Measurements from ENCODE around the gene AFF2.
A peak's percentile ranks its signal among the peaks of the same experiment; 100 is the strongest.

The AFF2 gene

DNA sequence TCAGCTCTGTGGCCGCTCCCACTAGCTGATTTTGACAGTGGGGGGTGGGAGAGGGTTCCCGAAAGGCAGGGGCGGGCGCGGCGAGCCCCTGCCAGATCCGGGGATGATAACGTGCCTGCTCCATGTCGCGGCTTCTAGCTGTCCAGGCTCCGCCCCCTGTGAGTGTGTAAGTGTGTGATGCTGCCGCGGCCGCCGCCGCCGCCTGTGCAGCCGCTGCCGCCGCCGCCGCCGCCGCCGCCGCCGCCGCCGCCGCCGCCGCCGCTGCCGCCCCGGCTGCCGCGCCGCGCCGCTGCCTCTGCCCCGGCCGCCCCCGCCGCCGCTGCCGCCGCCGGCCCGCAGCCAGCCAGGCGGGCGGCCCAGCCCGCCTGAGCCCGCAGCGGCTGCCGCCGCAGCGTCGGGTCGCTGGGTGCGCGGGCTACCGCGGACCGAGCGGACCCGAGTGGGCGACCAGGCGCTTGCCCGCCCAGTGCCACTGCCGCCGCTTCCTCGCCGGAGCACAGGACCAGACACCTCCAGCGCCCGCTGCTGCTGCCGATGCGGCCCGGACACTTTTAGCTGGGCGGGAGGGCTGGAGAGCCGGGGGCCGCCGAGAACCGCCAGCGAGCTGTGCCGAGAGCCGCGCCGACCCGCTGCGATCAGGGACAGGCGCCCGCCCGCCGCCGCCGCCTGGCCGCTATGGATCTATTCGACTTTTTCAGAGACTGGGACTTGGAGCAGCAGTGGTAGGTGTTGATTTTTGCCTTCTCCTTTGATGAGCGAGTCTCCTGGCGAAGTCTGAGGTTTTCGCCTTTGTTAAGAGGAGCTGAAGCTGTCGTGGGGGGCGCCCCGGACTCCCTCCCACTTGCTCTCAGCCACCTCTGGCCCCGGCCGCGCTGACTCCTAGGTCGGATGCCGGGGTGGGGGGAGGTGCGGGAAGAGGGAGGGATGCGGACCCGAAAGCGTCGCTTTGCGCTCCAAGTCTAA is at the start of gene AFF2:
Gene AFF2, plus strand, starts transcription at position 195 of the 963 bp plus-strand sequence. Its CDS starts 481 bp downstream, at position 676.
- peak; percentile 18 for DNase-seq

DNA sequence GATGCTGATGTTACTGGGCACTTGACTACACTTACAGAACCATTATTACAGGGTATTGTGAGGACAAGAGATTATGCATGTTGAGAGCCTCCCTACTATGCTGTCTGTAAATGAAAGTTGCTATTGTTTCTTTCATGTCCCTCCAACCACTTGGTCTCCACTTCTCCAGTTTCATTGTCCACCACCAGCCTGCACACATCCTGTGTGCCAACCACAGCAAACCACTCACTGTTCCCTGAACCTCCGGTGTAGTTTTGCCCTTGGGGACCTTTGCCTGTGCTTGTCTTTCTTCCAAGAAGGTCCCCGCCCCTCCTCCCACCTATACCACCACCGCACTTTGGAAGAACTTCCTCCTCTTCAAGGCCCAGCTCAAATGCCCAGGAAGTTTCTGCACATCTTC is 43.1 kb upstream of the AFF2 start:
- DNase-seq: no peak

DNA sequence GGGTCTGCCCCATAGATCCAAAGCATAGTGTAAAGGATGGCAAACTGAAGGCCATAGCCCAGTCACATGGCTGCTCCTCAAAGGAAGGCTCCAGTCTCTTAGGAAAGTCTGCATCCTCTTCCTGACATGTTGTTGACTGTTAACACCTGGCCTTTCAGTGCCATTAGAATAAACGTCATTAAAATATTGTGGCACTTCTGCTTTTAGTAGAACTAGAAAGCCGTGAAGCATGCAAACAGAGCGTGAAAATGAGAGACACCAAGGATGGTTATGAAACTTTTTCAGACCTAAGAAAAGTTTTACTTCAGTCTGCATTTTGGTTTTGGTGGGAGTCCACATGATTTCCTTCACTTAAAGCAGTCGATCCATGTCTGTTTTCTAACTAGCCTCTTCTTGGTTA is 41.1 kb upstream of the AFF2 start:
- no peak for DNase-seq

DNA sequence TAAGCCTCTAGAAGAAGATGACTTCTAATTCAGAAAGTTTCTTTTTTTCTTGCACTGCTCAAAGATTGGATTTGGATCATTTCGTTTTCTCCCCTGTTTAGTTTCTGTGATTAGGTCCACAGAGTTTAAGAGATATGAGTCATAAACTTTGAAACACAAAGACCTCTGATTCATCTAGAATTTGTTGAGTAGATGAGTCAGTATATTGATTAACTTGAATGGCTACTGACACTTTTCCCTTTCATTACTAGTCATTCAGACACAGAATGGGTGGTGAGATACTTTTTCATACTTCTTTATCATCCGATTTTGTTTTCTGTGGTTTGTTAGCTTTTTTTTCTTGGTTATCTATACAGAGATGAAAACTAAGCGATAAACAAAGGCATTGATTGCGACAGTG is 34.1 kb upstream of the AFF2 start:
- DNase-seq: no peak

DNA sequence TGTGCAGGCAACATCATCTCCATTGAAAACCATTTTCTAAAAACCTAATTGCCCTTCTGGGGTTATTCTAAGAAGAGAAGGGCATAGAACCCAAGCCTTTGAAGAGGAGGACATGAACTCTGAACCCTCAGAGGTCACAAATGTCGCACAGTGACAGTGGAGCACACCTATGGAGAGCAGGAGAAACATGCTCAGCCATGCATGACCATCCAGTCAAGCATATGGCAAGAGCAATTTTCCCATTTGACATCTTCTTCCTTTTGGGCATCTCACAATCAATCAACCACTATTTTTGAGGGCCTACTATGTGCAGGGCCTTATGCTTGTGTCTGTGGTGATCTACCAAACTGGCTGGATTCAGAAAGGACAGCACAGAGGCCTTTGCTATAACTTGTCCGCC is 30.1 kb upstream of the AFF2 start:
- no peak for DNase-seq

DNA sequence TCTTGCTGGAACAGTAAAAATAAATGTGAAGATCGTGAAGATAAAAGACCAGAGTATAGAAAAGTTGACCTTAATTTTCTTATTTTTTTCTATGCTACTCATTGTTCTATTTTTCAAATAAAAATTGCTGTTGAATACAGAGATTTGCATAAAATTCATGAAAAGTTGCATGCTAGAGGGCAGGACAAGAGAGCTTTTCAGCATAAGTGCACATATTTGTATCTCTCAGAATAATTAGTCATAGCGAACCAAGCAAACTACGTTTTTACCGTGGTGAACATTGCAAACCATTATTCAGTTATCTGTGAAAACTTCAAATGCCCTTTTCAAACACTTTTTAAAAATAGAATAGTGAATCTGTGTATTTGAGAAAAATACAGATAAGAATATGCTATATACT is 26.4 kb upstream of the AFF2 start:
- no peak for DNase-seq

DNA sequence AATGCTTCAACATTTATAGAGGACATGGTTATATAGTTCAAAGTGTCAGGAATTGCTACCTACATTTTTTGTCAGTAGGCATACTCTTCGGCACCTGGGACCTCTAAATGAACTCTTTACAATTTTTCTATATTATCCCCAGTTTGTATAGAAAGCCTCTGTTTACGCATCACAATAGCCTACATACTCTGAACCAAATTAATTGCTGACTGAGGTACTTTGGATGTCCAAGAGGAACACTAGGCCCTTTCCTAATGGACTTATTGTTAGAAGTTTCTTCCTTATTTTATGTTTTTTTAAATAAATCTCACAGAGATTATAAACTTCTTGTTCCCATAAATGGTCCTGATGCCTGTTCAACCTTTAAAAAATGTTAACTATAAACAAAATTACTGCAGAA is 8.4 kb upstream of the AFF2 start:
- no peak for DNase-seq

DNA sequence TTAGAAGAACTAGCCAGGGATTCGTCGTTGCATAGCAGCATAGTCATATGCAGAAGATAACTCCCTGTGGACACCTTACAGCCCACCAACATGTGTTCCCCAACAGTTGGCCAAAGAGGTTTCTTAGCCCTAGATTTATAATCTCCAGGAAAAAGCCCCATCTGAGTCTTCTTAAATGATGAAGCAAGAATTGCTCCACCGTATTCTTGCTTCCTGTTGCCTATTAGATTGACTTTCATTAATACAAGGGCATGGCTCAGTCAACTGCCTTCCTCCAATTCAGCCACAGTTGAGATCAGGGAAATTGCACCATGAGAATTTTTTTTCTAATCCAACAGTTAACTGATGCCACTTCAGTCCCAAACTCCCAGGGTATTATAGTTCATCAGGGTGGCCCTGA is 5.2 kb upstream of the AFF2 start:
- DNase-seq: no peak

DNA sequence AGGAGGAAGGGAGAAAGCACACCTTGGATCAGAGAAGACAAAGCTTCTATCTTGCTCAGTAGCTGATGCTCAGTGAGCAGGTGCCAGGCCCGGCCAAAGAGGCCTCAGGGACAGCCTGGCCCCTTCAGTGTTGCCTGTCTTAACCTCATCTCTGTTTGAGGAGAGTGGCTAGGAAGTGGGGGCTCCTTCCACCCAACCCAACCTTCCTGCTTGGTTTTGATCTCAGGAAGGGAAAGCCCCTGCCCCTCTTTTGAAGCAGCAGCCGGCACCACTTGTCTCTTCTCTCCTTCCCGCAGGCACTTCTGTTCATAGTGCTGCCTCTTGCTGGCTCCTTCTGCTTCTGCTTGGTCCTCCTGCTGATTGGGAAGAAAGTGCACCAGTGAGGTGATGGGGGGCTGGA is 2.4 kb upstream of the AFF2 start:
- DNase-seq: no peak

DNA sequence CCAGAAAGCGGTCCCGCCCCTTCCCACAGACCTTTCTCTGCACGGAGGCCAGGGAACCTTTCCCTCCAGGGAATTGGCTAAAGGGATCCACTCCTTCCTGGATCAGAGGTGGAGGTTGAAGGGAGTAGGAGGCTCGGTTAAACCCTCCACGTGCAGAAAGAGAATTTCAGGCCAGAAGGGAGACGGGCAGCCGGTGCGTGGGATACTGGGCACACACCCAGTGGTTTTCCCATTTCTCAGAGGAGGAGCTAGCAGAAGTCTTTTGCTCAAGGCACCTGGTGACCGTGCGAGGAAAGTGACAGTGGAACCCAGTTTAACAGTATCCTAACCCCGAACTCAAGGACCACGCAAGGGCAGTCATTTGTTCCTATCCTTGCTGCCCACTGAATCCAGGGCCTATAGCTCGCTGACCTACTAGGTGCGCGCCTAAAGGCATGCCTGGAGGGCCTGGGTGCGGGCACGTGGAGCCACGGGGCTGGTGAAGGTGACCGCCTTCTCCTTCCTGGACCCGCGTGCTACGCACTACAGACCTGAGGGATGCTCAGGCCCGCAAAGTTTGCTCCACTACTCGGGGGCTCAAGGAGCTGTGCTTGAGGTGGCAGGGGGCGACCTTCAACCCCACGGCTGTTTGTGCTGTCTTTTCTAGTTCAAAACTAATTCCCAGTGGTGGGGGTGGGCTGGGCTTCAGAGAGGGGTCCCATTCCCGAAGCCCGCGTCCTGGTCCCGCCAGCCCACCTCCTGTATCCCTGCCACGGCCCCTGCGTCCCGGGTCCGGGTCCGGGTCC is 587 bp upstream of the AFF2 start:
- DNase-seq: no peak

DNA sequence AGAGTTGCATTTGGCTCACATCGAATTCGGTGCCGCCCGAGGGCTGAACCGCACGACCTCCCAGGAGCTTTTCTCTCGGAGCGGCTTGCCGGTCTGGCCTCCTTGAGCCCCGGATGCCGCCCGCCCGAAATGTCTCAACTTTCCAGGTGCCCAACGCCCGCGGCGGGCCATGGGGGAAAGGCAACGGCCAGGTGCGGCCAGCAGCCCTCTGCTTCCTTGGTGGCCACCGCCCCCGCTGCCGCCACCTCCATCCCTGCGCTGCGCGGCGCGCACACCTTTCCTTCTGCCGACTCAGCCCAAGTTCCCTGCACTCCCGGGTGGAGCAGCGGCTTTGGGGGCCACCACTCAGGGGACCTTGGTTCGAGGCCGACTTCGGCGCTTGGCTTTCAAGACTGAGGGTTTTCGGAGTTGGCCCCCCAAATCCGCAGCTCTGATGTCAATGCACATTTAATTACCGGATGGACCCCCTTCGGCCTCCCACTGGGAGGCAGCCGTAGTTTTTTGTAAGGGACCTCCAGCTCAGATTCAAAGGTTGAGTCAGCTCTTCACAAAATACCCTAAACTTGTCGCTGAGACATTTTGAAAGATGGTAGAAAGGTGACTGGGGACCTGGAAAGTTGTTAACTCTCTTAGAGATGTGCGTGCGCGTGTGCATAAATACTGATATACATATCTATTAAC is 1.1 kb downstream of the AFF2 start:
- DNase-seq: peak; percentile 0

DNA sequence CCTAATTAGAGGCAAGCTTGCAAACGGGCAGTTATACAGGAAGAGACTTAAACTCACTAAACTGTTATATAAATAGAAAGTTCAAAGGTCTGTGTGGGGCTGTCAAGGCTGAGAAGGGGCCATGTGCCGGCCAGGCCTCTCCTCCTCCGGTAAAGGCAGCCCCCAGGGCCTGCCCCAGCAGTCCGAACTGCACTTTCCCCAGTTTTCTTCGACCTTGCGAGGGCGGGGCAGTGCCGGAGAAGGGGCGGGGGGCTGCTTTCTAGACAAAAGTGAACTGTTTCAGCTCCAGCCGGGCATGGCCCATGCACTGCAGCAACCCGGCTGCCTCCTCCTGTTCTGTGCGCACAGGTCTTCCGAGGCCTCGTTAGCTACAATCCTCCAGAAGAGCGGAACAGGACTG is 4.1 kb downstream of the AFF2 start:
- DNase-seq: no peak

DNA sequence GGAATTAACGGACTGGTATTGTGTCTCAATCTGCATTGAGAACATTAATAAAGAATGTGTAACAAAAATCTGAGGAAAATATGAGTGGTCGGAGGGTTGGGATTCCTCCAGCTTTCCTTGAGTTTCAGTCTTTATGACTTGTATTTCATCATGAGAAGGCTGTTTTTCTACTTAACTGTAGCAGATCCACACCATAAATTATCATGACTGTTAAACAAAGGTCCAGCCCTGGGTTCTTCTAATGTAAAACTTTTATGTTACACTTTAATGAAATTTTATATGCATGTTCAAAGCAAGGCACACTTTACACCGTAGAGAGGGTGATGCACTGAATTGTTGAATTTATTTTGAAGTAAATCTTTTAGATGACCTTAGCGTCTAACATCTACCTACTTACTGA is 7.0 kb downstream of the AFF2 start:
- DNase-seq: no peak

DNA sequence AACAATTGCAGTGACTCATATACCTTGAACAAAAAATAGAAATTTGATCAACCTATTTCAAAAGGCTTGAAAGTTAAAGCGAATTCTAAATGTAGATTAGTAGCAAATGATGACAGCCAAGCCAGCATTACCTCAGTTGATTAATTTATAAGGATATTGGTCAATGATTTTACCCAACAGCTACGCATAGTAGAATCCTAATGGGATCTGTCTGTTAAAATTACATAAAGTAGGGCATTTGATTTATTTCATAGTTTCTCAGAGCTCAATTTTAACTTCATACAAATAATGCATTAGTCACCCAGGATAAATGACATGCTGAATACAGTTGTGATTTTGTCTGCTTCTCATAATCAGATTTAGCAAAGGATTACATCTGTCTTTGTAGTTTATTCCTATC is 12.0 kb downstream of the AFF2 start:
- DNase-seq: no peak

DNA sequence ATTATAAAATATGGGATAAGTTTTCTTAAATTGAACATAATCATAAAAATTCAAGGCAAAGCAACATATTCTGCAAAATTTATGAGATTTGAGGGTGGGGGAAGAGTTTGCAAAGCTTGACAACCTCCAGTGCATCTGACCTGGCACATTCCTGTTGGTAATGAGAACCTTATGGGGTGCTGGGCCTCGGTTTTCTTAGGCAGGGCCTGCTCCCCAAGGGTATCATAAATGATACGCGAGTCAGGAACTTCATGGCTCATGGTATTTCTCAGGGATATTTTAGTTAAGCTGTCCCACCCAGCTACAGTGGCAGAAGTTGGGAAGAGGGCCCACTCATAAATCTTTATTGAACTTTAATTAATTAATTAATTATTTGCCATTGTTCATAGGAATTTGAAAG is 13.2 kb downstream of the AFF2 start:
- no peak for DNase-seq

DNA sequence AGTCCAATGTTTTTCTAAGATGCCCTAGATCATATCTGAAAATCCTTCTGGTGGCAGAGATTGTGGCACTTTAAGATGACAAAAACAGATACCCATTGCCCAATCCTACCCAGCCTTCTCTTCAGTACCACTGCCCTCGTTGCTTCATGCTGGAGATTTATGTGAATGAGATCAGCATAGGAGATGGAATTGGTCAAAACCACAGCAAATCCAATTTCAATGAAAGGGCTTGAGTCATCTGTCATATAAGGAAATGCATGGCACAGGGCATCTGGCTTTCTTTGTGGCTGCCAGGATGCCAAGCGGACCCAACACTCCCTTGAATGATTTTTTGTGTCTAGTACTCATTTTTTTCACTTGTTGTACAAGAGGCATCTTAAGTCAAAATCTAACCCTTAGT is 16.8 kb downstream of the AFF2 start:
- no peak for DNase-seq

DNA sequence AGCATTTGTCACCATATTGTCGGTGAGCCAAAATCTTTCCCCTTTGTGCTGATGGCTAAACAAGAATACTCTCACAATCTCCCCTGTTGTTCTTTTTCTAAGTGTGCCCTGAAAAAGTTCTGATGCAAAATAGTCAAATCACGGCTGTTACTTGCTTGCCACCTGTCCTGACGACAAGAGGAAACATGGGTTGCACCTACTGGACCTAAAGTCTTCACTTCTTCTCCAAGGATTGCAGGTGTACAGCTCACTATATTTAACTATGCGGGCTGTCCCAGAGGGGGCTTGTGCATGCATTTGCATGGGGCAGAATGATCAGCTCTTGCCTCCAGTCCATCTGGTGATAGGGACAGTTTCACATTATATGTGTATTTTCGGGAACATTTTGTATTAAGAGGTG is 21.6 kb downstream of the AFF2 start:
- no peak for DNase-seq

DNA sequence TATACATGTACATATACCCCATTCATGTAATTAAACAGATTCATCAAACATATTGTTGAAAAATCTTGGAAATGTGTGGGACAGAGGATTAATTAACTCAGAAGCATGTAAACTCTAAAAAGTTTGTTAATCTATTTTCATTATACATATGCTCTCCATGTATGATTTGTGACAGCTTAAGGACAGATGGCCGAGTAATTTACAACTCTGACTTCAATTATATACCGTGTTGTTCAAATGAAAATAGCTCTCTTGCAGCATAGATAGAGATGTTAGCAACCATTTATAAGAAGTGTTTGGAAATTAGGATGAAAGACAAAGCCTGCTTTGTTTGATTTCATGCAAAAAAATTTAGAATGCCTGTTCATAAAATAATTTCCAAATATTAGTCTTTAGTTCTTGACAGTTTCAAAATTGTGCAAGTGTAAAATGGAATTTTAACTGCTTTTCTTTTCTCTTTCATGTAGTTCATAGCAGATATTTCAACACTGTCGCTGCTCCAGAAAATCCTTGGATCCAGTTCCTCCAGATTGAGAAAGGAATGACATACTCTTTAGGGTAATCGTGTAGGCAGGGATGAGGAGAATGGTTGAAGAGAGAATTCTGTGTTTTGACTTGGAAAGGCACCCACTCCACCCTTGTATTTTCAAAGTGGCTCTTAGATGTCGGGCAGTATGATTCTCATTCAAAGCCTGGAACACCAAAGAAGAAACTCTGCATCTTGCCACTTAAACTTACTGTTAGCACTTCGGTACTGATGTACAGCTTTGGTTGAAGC is 23.1 kb downstream of the AFF2 start:
- no peak for DNase-seq

DNA sequence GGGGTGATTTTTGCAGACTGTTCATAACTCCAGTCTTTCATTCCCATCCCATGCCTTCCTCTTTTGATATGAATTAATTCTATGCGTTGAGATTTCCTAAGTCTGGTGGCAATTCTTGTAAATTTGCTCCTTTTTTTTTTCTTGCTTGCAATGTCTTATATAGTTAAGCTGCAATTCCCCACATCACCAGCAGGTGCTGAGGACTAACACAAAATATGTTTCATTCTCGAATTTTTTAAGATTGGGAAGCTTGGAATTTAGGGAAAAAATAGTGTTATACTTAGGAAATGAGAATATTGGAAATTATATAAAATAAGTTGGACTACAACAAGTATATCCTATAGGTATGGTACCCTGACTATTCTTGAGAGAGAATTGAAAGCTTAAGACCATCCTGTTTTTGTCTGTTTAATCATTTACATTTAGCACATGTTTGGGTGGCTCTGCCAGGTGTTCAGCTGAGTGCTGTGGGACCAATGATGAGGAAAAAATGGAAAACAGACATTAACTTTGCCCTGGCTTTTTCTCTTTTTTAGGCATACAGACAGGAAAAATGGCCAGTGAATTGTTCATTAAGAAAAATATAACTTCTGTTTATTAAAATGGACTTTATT is 30.2 kb downstream of the AFF2 start:
- no peak for DNase-seq

DNA sequence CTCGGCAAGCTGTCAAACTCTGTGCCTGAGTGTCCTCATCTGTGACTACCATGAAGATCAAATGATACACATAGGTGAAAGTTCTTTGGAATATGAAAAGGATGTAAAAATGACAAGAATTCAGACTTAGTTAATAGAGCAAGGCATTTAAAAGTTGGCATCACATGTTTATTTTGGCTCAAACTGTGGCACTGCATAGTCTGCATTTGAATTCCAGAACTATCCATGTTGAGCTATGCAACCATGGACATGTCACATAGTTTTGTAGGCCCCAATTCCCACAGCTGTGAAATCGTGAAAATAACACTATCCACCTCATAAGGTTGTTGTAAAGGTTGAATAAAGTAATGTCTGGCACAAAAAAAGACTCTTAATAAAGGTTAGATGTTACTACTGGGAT is 33.9 kb downstream of the AFF2 start:
- no peak for DNase-seq

DNA sequence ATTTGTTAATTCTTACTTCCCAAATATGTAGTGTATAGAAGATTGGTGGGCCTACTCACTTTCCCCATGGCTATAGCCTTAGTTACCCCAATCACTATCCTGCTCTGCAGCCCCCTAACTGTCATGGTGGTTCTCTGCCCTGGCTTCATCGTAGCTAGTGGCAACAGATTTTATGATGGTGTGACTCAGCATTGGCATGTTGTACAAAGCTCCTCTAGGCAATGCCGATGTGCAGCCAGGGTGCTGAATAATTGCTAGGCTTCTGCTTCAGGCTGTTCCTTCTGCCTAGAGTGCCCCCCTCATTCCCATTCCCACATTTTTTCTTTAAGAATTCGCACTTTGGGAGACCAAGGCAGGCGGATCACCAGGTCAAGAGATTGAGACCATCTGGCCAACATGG is 35.2 kb downstream of the AFF2 start:
- no peak for DNase-seq

DNA sequence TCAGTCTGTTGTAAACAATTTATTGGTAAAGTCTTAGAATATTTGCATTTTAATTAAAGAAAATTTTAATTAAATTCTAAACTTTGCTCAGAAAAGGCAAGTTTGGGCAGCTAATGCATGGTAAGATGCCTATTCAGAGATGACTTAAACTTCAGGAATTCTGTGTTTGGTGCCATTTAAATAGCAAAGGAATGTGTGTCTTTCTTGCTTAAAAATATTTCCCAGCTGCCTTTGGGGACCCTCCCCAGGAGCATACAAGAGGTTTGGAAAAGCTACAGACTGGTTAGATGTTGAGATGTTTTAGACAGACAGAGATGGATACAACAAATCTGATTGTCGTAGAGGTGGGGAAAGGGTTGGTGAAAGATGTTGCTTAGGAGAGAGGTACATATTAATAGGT is 36.5 kb downstream of the AFF2 start:
- no peak for DNase-seq
